DOHH2 (cell line): ENCODE data around the gene HSF5.

Experiments used
- H3F3A ChIP-seq: fragments of 200-600 bp; sonication (generic), shearing (Covaris generic); 2 replicates; pipeline ENCODE4 v1.6.0; 2016; ENCODE audit warnings: antibody characterized with exemption, mild to moderate bottlenecking; ENCODE audit not compliant: control insufficient read depth, insufficient read depth
- H3K27ac ChIP-seq: fragments of 200-600 bp; sonication (generic); 2 replicates; pipeline ENCODE4 v1.5.1; 2014; ENCODE audit warnings: low read depth, mild to moderate bottlenecking, low read length, moderate library complexity
- H3K27me3 ChIP-seq: fragments of 200-600 bp; sonication (generic); 2 replicates; pipeline ENCODE4 v1.6.1; 2014; ENCODE audit warnings: mild to moderate bottlenecking, low read length, mixed read lengths; ENCODE audit not compliant: control insufficient read depth
- H3K36me3 ChIP-seq: fragments of 200-600 bp; sonication (generic); 2 replicates; pipeline ENCODE4 v1.6.1; 2014; ENCODE audit warnings: mild to moderate bottlenecking, low read length, moderate library complexity, mixed read lengths; ENCODE audit not compliant: control insufficient read depth
- H3K4me1 ChIP-seq: fragments of 200-600 bp; sonication (generic); 2 replicates; pipeline ENCODE4 v1.6.1; 2014; ENCODE audit warnings: mild to moderate bottlenecking, low read length, mixed read lengths; ENCODE audit not compliant: control insufficient read depth
- H3K4me2 ChIP-seq: fragments of 200-600 bp; sonication (generic); 2 replicates; pipeline ENCODE4 v1.6.0; 2014; ENCODE audit warnings: mild to moderate bottlenecking, low read length, moderate library complexity
- H3K4me3 ChIP-seq: fragments of 200-600 bp; sonication (generic); 2 replicates; pipeline ENCODE4 v1.5.1; 2014; ENCODE audit warnings: mild to moderate bottlenecking, low read length, mixed read lengths
- H3K79me2 ChIP-seq: fragments of 200-600 bp; sonication (generic); 2 replicates; pipeline ENCODE4 v1.6.1; 2014; ENCODE audit warnings: mild to moderate bottlenecking, low read length, mixed read lengths; ENCODE audit not compliant: control insufficient read depth
- H3K9me2 ChIP-seq: fragments of 200-600 bp; sonication (generic); replicated peaks from 2 replicates; pipeline ENCODE4 v1.6.1; 2014; ENCODE audit warnings: mild to moderate bottlenecking, low read length, mixed read lengths; ENCODE audit not compliant: control insufficient read depth
- H3K9me3 ChIP-seq: fragments of 200-600 bp; sonication (generic); 2 replicates; pipeline ENCODE4 v1.6.1; 2014; ENCODE audit warnings: antibody characterized with exemption, low read length, mixed read lengths; ENCODE audit not compliant: control insufficient read depth, insufficient read depth
- H4K20me1 ChIP-seq: fragments of 200-600 bp; sonication (generic); 2 replicates; pipeline ENCODE4 v1.6.0; 2014; ENCODE audit warnings: low read depth, mild to moderate bottlenecking, antibody characterized with exemption, low read length, moderate library complexity; ENCODE audit not compliant: control insufficient read depth, insufficient read depth
- EZH2phosphoT487 ChIP-seq: fragments of 200-600 bp; sonication (generic); IDR thresholded peaks from 2 replicates; pipeline ENCODE4 v1.6.1; 2017; ENCODE audit warnings: borderline replicate concordance, mild to moderate bottlenecking, antibody characterized with exemption, low read length, moderate library complexity, mixed read lengths
- TF ChIP-seq, protein P1 (sequence below): fragments of 200-600 bp; sonication (generic); IDR thresholded peaks from one replicate; pipeline ENCODE4 v1.5.1; 2014; ENCODE audit warnings: antibody characterized with exemption, mild to moderate bottlenecking, low read depth, low read length; ENCODE audit not compliant: poor library complexity, severe bottlenecking

The HSF5 gene

DNA sequence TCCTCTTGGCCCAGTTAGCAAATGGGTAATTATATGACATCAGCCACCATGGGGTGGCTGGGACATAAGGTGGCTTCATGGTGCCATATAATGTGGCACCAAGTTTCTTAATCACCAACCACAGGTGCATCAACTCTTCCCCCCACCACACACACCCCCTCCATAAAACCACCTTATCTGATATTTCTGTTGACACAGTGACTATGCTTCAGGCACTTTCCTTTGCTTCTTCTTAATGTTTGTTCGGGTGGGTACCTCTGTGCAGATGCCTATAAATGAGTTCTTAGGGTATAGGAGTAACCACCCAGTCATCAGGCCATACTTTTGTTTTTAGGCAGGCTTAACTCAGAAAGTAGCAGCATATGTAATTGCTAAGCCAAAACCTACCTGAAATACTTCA is 100.4 kb downstream of the HSF5 start:
- H3K36me3 ChIP-seq: no peaks in the 10 kb centered on the region
- peaks cover 20% of the 10 kb centered on the region for H3K27me3 ChIP-seq
- no peak overlapping the region for H3K4me2 ChIP-seq

DNA sequence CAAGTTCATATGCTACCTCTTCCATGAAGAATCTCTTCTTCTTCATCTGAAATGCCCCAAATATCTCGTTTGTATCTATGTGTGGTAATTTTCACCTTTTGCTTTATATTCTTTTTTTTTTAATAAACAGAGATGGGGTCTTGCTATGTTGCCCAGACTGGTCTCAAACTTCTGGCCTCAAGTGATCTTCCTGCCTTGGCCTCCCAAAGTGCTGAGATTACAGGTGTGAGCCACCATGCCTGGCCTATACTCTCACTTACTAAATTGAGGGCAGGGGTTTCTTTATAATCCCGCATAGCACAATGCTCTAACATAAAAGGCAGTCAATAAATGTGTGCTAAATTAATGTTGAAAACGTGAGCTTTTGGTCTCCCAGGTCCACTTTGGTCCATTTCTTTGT is 101.5 kb downstream of the HSF5 start:
- Histone ChIP-seq H3K27me3 (peaks cover 14% of the 10 kb centered on the region), H3K9me3 (no peaks in the 10 kb centered on the region), H3F3A (no peaks in the 10 kb centered on the region), H3K4me3 (no peak overlapping the region), H4K20me1 (no peaks in the 10 kb centered on the region), H3K9me2 (no peaks in the 10 kb centered on the region), H3K4me2 (no peak overlapping the region), H3K27ac (no peak overlapping the region), H3K36me3 (no peaks in the 10 kb centered on the region), H3K79me2 (no peaks in the 10 kb centered on the region), H3K4me1 (peaks cover 13% of the 10 kb centered on the region)
- TF ChIP-seq EZH2phosphoT487: no peak
- TF ChIP-seq, protein P1, sequence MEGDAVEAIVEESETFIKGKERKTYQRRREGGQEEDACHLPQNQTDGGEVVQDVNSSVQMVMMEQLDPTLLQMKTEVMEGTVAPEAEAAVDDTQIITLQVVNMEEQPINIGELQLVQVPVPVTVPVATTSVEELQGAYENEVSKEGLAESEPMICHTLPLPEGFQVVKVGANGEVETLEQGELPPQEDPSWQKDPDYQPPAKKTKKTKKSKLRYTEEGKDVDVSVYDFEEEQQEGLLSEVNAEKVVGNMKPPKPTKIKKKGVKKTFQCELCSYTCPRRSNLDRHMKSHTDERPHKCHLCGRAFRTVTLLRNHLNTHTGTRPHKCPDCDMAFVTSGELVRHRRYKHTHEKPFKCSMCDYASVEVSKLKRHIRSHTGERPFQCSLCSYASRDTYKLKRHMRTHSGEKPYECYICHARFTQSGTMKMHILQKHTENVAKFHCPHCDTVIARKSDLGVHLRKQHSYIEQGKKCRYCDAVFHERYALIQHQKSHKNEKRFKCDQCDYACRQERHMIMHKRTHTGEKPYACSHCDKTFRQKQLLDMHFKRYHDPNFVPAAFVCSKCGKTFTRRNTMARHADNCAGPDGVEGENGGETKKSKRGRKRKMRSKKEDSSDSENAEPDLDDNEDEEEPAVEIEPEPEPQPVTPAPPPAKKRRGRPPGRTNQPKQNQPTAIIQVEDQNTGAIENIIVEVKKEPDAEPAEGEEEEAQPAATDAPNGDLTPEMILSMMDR: no peak

More for the DNA sequence above, 100.4 kb downstream of the HSF5 start:
- Histone ChIP-seq H3K9me3 (no peaks in the 10 kb centered on the region), H3F3A (no peaks in the 10 kb centered on the region), H3K79me2 (no peaks in the 10 kb centered on the region), H4K20me1 (no peaks in the 10 kb centered on the region), H3K4me3 (no peak overlapping the region), H3K9me2 (no peaks in the 10 kb centered on the region), H3K4me1 (peaks cover 3% of the 10 kb centered on the region), H3K27ac (no peak overlapping the region)
- no peak for TF ChIP-seq EZH2phosphoT487
- TF ChIP-seq, protein P1: no peak

- H3K9me3 ChIP-seq: no peaks in the 10 kb centered on the region
- H3K4me2 ChIP-seq: no peak overlapping the region
- no peaks in the 10 kb centered on the region for H4K20me1 ChIP-seq
- peaks cover 6% of the 10 kb centered on the region for H3K27me3 ChIP-seq
- no peaks in the 10 kb centered on the region for H3F3A ChIP-seq
- no peaks in the 10 kb centered on the region for H3K9me2 ChIP-seq
- peaks cover 13% of the 10 kb centered on the region for H3K4me1 ChIP-seq
- H3K36me3 ChIP-seq: no peaks in the 10 kb centered on the region
- no peak overlapping the region for H3K4me3 ChIP-seq
- TF ChIP-seq, protein P1: no peak
- no peak for TF ChIP-seq EZH2phosphoT487
- no peak overlapping the region for H3K27ac ChIP-seq
- no peaks in the 10 kb centered on the region for H3K79me2 ChIP-seq
Measured at GRCh38 chr17:58385359-58385899, 102.8 kb downstream of the HSF5 start.
